Omental fat pad (tissue), 4 donors: ENCODE results near the gene SIGLEC9. TPM values are rescaled to one million over a fixed set of nuclear protein-coding genes. Genes with fewer than 3 reads are reported as not detected.

ENCODE experiments used
- ATAC-seq: fragments of 150-250 bp; one replicate; pipeline ENCODE4 v1.9.1; 2016; ENCODE audit warnings: mild to moderate bottlenecking, moderate library complexity; ENCODE audit not compliant: low FRiP score
- DNase-seq: peaks from one replicate; pipeline ENCODE4 v3.0.0-alpha.2; 2019; ENCODE audit warnings: low spot score
- total RNA-seq, 4 donors: library from RNA; depleted of rRNA; stranded (reverse); fragments of >200 nt; gene quantifications; one replicate each; pipeline ENCODE4 v1.1.0, GENCODE V29; 2016
- TF ChIP-seq, protein P1 (sequence below), 3 donors: fragments of 450-650 bp; IDR thresholded peaks; one replicate each; pipeline ENCODE4 v1.5.1; 2016 to 2017; ENCODE audit warnings: antibody characterized with exemption in 3 of 3, mild to moderate bottlenecking in 3 of 3, moderate library complexity in 2 of 3

Gene SIGLEC9
- total RNA-seq, 4 donors from 2014 or later, result 3.5 to 25.0 (median 20.4) TPM

DNA sequence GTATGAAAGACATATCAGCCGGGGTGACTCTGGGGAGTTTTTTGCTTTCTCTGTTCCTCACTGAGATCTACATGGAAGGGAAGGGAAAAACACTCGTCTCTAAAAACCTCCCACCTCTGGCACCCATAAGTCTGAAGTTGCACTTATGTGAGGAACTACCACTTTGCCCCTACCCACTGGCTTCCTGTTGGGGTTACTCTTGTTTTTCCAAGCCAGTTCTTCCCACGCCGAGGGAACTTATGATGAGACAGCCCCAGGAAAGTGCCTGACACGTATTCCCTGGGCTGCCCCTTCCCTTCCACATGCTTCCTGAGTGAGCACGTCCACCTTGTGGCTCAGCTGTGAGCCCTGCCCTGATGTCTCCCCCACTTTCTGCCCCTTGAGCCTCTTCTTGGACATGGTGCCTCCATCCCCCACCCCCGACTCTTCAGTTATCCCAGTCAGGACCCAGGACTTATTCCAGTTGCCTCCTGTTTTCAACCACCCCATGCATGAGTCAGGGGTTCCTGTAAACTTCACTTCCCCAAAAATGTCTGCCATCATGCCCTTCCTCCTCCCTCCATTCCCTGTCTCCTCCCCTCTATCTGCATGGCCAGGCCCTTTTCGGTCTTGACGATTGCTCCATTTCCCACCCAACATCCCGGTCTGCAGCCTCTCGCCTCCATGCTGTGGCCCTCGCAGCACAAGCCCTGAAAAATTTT, 12.3 kb downstream of the SIGLEC9 start:
- DNase-seq (no peak), ATAC-seq (no peak)
- TF ChIP-seq, protein P1, sequence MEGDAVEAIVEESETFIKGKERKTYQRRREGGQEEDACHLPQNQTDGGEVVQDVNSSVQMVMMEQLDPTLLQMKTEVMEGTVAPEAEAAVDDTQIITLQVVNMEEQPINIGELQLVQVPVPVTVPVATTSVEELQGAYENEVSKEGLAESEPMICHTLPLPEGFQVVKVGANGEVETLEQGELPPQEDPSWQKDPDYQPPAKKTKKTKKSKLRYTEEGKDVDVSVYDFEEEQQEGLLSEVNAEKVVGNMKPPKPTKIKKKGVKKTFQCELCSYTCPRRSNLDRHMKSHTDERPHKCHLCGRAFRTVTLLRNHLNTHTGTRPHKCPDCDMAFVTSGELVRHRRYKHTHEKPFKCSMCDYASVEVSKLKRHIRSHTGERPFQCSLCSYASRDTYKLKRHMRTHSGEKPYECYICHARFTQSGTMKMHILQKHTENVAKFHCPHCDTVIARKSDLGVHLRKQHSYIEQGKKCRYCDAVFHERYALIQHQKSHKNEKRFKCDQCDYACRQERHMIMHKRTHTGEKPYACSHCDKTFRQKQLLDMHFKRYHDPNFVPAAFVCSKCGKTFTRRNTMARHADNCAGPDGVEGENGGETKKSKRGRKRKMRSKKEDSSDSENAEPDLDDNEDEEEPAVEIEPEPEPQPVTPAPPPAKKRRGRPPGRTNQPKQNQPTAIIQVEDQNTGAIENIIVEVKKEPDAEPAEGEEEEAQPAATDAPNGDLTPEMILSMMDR (IDR thresholded peaks at IDR 0.05), result no peak

DNA sequence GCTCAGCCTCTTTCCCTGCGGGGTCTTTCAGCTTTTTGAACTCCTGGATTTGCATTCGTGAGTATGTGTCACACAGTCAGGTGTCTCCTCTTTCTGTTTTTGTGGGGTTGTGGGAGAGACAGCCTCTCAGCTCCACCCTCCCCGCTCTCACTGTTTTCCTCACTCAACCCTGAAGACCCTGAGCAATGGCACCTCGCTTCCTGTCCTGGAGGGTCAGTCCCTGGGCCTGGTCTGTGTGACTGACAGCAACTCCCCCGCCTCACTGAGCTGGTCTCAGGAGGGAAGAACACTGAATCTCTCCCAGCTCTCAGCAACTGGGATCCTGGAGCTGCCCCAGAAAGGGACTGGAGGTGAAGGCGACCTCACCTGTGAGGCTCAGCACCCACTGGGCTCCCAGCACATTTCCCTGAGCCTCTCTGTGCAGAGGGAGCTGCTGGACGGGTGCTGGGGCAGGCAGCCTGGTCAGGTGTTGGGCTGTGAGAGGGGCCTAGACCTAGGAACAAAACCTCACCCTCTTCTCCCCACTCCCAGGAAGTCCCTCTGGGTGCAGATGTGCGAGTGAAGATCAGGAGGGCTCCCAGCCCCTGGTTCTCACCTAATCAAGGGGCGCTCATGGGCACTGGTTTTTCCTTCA, 13.2 kb downstream of the SIGLEC9 start:
- no peak for DNase-seq
- ATAC-seq, result no peak

DNA sequence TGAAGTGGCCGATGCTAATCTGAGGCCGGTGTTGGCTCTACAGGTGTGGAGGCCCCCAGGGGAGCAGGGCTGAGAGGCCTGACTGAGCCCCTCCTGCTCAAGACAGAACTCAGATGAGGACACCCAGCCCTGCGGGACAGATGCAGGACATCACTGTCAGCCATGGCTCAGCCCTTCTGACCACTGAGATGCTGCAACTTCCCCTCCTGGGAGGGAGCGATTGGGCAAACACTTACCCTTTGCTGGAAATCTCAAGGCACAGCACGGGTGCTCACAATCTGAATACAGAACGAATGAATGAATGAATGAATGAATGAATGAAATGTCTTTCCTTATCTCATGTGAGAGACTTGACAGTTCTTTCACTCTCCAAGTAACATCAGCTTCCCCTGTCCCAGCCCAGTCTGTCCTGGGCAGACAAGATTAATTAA, 13.9 kb downstream of the SIGLEC9 start:
- ATAC-seq (no peak), DNase-seq (no peak)
- TF ChIP-seq, protein P1 (IDR thresholded peaks at IDR 0.05), result no peak

More for the DNA sequence above, 13.2 kb downstream of the SIGLEC9 start:
- TF ChIP-seq, protein P1 (IDR thresholded peaks at IDR 0.05), result no peak

DNA sequence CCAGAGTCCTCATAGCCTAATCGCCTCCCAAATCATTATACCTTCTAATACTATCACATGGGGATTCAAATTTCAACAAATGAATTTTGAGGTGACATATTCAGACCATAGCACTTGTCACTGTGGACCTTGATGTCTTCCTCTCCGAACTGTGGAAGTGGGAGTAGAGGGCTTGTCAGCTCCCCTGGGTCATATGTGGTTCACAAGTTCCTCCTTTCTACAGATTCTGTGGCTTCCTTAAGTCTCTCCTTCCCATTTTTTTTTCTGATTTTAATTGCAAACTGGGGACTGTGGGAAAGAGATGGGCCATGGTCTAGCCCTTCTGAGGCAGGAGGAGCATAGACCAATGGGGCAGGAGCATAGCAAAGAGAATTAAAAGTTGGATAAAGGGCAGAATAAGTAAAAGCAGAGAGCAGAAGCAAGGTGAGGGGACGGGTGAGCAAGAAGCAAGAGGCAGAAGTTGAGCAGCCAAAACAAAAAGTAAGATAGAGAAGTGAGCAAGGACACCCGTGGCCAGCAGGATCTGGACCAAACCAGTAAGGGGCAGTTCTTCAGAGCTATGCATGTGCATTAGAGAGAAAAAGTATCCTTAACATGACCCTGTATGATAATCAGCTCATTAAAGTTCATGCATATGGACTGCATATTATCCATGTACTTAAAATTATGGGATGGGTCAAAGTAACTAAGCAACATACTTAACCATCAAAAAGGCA, 14.8 kb downstream of the SIGLEC9 start:
- DNase-seq, result no peak
- TF ChIP-seq, protein P1 (IDR thresholded peaks at IDR 0.05), result no peak
- no peak for ATAC-seq

DNA sequence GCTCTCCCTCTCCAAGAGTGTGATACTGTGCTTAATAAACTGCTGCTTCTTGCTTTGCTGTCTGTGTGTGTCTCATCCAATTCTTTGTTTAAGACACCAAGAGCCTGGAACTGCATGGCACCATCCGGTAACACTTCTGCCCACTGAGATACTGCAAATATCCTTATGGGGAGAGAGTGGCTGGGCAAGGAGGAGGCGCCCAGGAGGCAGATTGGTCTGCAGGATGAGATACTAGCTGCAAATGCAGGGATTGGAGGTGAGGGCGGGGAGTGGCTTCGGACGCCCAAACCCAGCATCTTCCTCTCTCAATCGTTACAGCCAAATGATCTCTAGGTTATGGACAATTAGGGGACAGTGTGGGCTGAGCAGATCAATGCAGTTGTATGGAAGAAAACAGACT, 15.7 kb downstream of the SIGLEC9 start:
- TF ChIP-seq, protein P1 (IDR thresholded peaks at IDR 0.05), result no peak
- no peak for DNase-seq
- ATAC-seq, result no peak

DNA sequence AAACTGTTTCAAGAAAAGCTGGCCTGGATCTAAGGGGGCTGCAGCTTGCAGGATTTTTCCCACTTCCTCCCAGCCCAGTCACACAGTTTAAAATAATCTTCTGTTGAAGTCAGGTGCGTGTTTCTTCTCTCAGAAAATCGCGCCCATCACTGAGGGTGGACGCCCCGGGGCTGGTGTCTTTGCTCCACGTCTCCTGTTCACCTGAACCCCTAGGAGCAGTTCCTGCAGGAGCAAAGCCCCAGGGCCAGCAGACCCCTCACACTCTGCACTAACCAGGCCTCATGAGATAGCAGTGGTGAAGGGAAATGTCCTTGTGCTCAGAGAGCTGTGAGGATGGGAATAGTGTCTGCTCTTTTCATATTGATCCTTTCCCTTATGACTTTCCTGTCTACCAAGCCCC, 16.5 kb downstream of the SIGLEC9 start:
- TF ChIP-seq, protein P1 (IDR thresholded peaks at IDR 0.05), result no peak
- ATAC-seq (no peak), DNase-seq (no peak)
